Fibroblast of skin of left quadriceps (primary cell): ENCODE data around the gene SYT7.

Experiments
- DNase-seq, 2 experiments: peaks; one replicate each; pipeline ENCODE4 v3.0.0-alpha.2; 2013; ENCODE audit warnings: low read depth in 2 of 2

The SYT7 gene

DNA sequence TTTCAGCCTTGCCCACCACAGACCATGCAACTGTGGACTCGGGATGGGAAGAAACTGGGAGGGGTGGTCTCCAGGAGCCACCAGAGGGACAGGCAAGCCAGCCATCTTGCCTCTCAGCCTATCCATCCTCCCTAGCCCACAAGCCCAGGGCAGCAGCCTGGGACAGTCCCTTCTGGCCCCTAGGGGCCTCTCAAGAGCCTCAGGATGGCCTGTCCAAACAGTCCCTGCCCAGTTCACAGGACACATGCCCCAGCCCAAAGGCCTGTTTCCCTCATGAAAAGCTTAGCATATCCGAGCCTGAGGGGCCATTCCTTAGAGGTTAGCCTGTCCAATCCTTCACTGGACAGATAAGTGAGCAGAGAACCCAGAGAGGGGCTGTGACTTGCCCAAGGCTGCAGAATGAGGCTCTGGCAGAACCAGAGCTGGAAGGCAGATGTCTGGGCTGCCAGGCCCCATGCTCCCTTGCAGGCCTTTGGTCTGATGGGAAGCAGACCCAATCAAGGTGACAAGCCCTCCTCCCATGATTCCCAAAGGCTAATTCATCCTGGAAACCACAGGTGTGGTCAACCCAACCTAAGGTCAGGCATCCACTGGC lies 44.1 kb downstream of the SYT7 start:
- DNase-seq: no peak

DNA sequence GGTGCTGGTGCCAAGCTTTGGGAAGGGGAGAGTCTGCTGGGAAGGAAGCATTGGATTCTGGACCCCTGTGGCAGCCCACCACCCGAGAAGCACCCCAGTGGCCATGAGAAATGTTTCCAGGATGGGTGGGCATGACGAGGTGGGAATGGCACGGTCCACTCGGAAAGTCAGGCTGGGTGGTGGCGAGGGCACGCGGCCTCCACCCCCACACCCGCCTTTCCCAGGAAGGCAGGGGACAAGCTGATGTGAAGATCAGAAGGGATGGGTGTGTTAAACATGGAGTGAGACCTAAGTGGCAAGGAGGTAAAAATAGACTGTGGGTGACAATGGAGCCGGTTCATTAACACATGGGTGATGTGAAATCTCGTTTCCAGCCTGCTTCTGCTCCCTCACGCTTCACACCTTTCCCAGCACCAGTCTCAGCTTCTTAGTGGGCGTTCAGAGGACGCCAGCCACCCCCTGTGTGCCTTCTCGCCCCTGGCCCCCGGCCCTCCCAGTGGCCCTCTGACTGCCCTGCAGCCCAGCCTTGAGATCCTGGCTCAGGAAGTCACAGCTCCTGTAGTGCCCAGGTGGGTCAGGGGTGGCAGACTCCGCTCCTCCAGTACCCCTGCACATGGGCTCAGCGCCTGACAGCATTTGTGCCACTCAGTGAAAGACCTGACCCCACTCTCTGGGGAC lies 44.7 kb downstream of the SYT7 start:
- no peak for DNase-seq

- no peak for DNase-seq
Measured at GRCh38 chr11:61534933-61535839, 45.7 kb downstream of the SYT7 start.

DNA sequence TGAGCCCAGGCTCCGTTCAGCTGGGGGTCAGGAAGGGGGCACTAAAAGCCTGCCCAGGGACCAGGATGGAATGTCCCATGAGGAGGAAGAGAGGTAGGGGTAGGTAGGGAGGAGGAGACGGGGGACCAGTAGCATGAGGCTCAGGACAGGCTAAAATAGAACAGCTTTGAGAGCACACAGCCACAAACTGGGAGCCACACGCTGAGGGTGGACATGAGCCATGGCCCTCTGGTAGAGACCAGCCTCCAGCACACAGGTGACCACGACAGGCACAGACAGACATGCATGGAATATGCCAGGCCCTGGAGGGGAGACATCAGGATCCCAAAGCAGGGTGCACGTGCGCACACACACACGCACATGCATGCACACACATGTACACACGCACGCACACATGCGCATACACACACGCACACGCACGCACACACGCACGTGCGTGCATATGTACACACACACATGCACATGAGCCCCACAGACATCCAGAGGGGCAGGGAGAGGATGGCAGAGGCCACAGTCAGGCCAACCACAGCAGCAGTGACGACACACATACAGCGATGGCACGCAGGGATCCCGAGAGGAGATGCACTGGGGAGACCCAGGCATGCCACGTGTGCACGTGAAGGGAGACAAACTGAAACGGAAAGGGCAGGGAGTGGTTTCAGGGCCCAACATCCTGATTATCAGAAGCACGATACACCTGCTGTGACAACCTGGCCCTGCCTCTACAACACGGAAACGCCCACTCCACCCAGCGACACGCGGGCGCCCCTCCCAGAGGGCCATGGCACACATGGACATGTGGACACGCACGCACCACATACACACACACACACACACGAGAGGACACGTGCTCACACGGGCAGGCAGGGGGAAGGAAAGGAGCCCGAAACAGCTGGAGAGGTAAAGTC lies 46.6 kb downstream of the SYT7 start:
- DNase-seq: no peak

DNA sequence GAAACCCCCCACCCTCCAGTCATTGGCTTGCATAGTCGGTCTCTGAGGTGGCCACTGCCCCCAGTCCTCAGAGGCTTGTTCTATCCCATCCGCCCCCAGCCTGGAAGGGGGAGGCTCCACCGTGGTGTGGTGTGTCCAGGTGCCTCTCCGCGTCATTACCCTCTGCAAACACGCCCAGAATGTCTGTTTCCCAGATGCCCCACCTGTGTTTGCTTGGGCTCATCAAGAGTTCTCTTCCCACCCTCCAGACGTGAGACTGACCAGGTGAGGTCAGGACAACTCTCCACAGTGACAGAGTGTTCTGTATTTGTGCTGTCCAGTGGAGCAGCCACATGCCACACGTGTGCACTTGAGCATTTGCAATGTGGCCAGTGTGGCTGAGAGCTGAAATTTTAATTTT lies 47.5 kb downstream of the SYT7 start:
- no peak for DNase-seq

GRCh38 chr11:61533039-61533375 lies 47.9 kb downstream of the SYT7 start:
- DNase-seq: no peak

- no peak for DNase-seq
Measured at GRCh38 chr11:61532134-61533038, 48.5 kb downstream of the SYT7 start.

GRCh38 chr11:61531044-61531443 lies 49.8 kb downstream of the SYT7 start:
- no peak for DNase-seq

- DNase-seq: no peak
Measured at GRCh38 chr11:61529537-61530225, 51.2 kb downstream of the SYT7 start.

- DNase-seq: no peak
Measured at GRCh38 chr11:61528114-61528513, 52.8 kb downstream of the SYT7 start.

DNA sequence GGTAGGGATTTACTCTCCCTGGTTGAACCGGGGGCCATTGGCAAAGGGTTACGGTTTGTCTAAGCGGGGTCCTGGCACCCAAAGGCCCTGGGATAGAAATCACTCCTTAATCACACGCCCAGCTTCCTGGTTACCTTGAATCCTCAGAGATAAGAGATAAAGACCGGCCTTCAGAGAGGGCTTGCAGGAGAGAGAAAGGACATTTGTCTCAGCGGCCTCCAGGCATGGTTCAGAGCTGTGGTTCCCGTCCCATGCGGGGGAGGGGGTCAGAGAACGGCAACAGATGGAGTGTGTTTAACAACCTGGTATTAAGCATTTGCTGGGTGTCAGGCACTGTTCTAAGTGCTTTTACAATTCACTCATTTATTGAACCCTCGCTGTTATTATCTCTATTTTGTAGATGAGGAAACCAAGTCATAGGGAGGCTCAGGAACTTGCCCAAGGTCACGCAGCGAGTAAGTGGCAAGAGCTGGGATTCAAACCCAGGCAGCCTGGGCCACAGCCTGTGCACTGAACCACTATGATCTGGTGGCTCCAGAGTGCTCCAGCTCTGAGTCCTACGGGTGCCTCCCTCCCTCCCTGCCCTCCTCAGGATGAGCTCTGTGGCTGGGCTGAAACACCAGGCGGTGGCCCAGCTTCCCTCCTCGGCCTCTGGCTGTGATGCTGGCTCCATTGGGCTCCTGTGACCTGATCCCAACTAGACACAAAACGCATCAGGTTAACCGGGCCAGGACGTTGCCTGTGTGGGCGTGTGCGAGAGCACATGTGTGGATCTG lies 53.7 kb downstream of the SYT7 start:
- no peak for DNase-seq

DNA sequence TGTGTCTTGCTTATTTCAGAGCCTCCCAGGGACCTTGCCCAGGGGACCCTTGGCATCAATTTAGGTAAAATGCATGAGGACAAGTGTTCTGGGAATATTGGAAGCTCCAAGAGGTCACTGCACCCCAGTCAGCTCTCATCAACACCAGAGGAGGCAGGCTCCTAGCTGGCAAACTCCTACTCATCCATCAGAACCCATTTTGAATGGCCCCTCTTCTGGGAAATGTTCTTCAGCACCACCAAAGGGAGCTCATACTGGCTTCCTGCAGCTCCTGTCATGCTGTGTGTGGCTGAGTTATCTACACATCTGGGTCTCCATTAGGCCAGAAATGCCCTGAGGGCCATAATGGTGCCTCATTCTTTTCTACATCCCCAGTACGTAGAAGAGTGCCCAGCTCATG lies 54.6 kb downstream of the SYT7 start:
- DNase-seq: no peak

GRCh38 chr11:61524963-61525587 lies 55.8 kb downstream of the SYT7 start:
- no peak for DNase-seq

- no peak for DNase-seq
Measured at GRCh38 chr11:61524446-61524845, 56.4 kb downstream of the SYT7 start.

DNA sequence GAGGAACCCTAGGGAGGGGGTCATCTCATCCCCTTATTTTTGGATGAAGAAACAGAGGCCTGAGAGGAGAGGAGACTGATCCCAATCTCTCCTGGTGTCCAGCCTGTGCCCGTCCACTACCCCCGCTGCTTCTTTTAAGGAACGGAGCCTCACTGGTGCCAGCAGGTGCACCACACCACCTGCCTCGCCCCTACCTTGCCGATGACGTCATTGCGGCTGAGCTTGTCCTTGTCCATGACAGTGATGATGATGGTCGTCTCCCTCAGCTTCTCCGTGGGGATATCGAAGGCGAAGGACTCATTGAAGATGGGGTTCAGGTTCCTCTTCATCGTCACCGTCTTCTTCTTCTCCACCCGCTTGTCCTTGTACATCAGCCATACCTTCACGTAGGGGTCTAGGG lies 58.0 kb downstream of the SYT7 start:
- no peak for DNase-seq

DNA sequence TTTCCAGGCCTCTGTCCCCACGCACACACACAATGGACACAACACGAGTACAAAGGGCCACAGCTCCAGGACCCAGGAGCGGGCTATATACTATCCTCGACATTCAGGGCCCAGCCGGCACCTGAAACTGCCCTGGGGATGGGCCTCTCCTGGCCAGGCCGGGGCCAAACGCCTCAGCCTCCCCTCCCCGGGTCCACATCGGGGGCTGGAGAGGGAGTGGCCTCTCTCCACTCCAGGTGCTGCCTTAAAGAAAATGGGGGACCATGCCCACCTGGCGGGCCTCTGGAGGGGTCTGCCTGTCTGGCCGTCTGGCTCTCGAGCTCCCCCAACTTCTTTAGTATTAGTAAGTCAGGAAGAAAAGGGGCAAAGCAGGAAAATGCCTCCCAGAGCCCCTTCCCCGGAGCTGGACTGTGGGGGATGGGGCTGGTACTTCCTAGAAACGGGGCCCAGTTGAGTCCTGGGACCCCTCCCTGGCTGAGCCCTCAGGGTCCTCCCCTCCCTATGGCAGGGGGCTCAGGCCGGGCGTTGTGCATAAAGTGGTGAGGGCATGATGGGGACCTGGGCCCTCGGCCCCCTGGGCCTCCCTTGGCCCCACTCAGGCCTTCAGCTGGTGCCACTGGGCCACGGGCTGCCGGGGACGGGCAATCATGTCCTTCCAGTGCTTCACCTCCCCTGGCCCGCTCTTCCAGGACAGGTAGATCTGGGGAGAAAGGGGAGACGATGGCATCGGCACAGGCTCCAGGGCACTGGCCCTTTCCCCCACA lies 62.7 kb downstream of the SYT7 start:
- DNase-seq: no peak

DNA sequence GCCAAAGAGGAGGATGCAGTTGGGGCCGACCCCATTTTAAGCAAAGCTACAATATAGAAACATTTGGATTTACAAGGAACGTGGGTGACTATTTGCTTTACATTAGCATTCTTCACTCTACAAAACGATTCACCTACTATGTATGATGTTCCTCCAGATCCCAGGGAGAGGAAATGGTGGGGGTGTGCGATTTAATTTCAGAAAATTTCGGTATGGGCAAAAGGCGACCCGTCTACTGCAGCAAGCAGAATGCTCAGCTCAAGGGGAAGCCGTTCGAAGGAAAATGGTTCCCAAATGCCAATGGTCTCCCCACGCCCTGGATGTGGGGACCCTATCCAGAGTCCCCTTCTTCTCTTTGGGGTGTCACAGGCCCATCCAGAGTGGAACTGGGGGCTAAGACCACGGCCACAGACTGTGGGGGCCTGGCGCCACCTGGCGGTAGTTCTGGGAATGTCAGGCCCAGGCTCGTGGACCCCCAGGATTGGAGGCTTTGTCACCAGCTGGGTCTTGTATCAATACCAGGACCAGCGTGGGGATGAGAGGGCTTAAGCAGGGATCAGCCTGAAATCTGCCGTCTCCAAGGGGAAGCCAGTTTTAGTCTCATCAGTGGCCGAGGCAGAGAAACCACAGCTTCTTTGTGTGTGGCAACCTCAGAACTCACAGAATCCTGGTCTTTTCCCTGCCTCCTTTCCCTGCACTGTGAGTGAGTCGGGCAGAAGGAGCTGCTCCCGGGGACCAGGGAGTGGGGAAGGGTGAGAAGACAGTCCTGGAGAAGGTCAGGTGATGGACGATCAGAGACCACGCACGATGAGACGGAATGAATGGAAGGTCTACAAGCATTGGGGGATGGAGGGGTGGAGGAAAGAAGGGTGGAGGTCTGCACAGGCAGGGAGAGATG lies 64.0 kb downstream of the SYT7 start:
- DNase-seq: no peak
